Mucosa of descending colon (tissue), 3 donors: ENCODE measurements around the gene PRKCE. TPM values are rescaled to one million over a fixed set of nuclear protein-coding genes. Genes with fewer than 3 reads are reported as not detected.
A peak's percentile ranks its signal among the peaks of the same experiment; 100 is the strongest.

ENCODE experiments used
- ATAC-seq: fragments of 200-7000 bp; cut with Tn5 transposase; one replicate; pipeline ENCODE4 v1.9.1; 2020; ENCODE audit warnings: mild to moderate bottlenecking, moderate library complexity
- DNase-seq, 3 donors: peaks; one replicate each; pipeline ENCODE4 v3.0.0-alpha.2; 2020
- H3K36me3 ChIP-seq: fragments of 200-600 bp; one replicate; pipeline ENCODE4 v1.8.0; 2021; ENCODE audit warnings: low read depth, mild to moderate bottlenecking
- H3K4me1 ChIP-seq: fragments of 200-600 bp; one replicate; pipeline ENCODE4 v1.8.0; 2021; ENCODE audit warnings: low read depth, mild to moderate bottlenecking
- H3K4me3 ChIP-seq: fragments of 200-600 bp; one replicate; pipeline ENCODE4 v1.8.0; 2021; ENCODE audit warnings: mild to moderate bottlenecking
- H3K9me3 ChIP-seq: fragments of 200-600 bp; one replicate; pipeline ENCODE4 v1.8.0; 2021; ENCODE audit warnings: mild to moderate bottlenecking
- intact Hi-C, 2 donors: fragments of 100-400 bp; cut with DNase I in 1 of 2; cut with micrococcal nuclease in 1 of 2; formaldehyde crosslinking; loops; one replicate each; pipeline versions ENCODE4 v1.11.0 to v1.11.1; 2022; cut with DNase I, micrococcal nuclease
- total RNA-seq, 3 donors: library from RNA; stranded (reverse); fragmentation: NEBNext Ultra II Directional in 2 of 3; extraction: Animal tissue kit (Norgen Biotek cat#: 25700) in 2 of 3; gene quantifications; one replicate each; pipeline versions ENCODE4 v1.2.1 to v1.2.4, GENCODE V29; 2021 to 2023
- TF ChIP-seq, protein P1 (sequence below): fragments of 200-600 bp; IDR thresholded peaks from one replicate; pipeline ENCODE4 v1.8.0; 2022; ENCODE audit warnings: antibody characterized with exemption, mild to moderate bottlenecking
- donor health status: DM: no; HTN: no; CAD: no; lungs with moderate emphysema.
- donor health status: DM: no; HTN: no; CAD: no.
- donor health status: DM: no; HTN: yes; CAD: no.

Gene PRKCE
- total RNA-seq, 3 donors from 2014 or later = 24.5 to 52.0 (median 32.7) TPM

- Histone ChIP-seq H3K36me3 (no peaks in the 10 kb centered on the region), H3K4me1 (peaks cover 18% of the 10 kb centered on the region), H3K4me3 (no peak overlapping the region), H3K9me3 (no peaks in the 10 kb centered on the region)
- intact Hi-C loops = no loop called here
- TF ChIP-seq, protein P1, sequence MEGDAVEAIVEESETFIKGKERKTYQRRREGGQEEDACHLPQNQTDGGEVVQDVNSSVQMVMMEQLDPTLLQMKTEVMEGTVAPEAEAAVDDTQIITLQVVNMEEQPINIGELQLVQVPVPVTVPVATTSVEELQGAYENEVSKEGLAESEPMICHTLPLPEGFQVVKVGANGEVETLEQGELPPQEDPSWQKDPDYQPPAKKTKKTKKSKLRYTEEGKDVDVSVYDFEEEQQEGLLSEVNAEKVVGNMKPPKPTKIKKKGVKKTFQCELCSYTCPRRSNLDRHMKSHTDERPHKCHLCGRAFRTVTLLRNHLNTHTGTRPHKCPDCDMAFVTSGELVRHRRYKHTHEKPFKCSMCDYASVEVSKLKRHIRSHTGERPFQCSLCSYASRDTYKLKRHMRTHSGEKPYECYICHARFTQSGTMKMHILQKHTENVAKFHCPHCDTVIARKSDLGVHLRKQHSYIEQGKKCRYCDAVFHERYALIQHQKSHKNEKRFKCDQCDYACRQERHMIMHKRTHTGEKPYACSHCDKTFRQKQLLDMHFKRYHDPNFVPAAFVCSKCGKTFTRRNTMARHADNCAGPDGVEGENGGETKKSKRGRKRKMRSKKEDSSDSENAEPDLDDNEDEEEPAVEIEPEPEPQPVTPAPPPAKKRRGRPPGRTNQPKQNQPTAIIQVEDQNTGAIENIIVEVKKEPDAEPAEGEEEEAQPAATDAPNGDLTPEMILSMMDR = no peak
- DNase-seq (no peak), ATAC-seq (no peak)
Observed at GRCh38 chr2:45741161-45741850, 89.8 kb downstream of the PRKCE start.

- peak in 1 of 3 donors; percentile 46 for DNase-seq
- H3K4me1 ChIP-seq = peaks cover 18% of the 10 kb centered on the region
- no peak overlapping the region for H3K4me3 ChIP-seq
- intact Hi-C loops = no loop called here
- TF ChIP-seq, protein P1 = no peak
- no peaks in the 10 kb centered on the region for H3K9me3 ChIP-seq
- no peaks in the 10 kb centered on the region for H3K36me3 ChIP-seq
- ATAC-seq = peak; percentile 59
Observed at GRCh38 chr2:45743531-45744396, 92.3 kb downstream of the PRKCE start.

GRCh38 chr2:45745231-45745630, 93.8 kb downstream of the PRKCE start:
- DNase-seq (peak in 2 of 3 donors; percentile 57 to 60), ATAC-seq (peak; percentile 87)
- no peaks in the 10 kb centered on the region for H3K9me3 ChIP-seq
- intact Hi-C loops = no loop called here
- peaks cover 18% of the 10 kb centered on the region for H3K4me1 ChIP-seq
- H3K36me3 ChIP-seq = no peaks in the 10 kb centered on the region
- TF ChIP-seq, protein P1 = no peak
- no peak overlapping the region for H3K4me3 ChIP-seq

DNA sequence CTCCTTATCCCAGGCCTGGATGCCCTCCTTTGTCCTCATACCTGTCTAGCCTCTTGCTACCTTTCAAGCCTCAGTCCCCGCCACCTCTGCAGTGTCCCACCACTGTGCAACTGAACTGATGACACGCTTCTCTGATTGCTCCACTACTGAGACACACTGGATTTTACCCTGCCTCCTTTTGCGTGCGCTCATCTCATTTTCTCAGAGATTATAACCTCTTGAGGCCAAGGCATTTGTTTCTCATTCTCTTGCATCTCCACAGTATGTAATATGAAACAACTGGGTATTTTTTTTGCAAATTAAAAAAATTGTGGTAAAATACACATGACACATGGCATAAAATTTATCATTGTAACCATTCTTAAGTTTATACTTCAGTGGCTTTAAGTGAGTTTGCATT, 95.4 kb downstream of the PRKCE start:
- Histone ChIP-seq H3K4me1 (peaks cover 18% of the 10 kb centered on the region), H3K9me3 (no peaks in the 10 kb centered on the region), H3K4me3 (no peak overlapping the region), H3K36me3 (no peaks in the 10 kb centered on the region)
- DNase-seq (no peak), ATAC-seq (no peak)
- TF ChIP-seq, protein P1 = no peak
- intact Hi-C loops = no loop called here

GRCh38 chr2:45747363-45747762, 95.9 kb downstream of the PRKCE start:
- DNase-seq (no peak), ATAC-seq (no peak)
- Histone ChIP-seq H3K9me3 (no peaks in the 10 kb centered on the region), H3K4me3 (no peak overlapping the region), H3K4me1 (peaks cover 18% of the 10 kb centered on the region), H3K36me3 (no peaks in the 10 kb centered on the region)
- TF ChIP-seq, protein P1 = no peak
- intact Hi-C loops = no loop called here
